ENCODE results near the gene CEP104. TPM values are rescaled to one million over a fixed set of nuclear protein-coding genes. Genes with fewer than 3 reads are reported as not detected.

CEP104 gene
- total and polyA plus RNA-seq, 10 of the 15 experiments (the other 5 are each of a cell fraction or from before 2014, with no cell fraction given), result 7.2 to 34.8 (median 19.3) TPM

GRCh38 chr1:3788756-3789420, 68.1 kb downstream of the CEP104 start:
- TF ChIP-seq RBBP5 (conservative IDR thresholded peaks at IDR 0.05) (no peak), HCFC1 (IDR thresholded peaks at IDR 0.05; ENCODE audit: low read length) (no peak), E4F1 (IDR thresholded peaks at IDR 0.05; ENCODE audit: borderline replicate concordance, partially characterized antibody) (no peak), KDM1A (IDR thresholded peaks at IDR 0.05; ENCODE audit: borderline replicate concordance) (no peak), ZBED1 (IDR thresholded peaks at IDR 0.05; ENCODE audit: borderline replicate concordance) (no peak), TCF3 (IDR thresholded peaks at IDR 0.05; ENCODE audit: borderline replicate concordance, insufficient read depth, low read depth, low read length) (no peak), ATF2 (IDR thresholded peaks at IDR 0.05; ENCODE audit: low read length) (no peak), HDGF (IDR thresholded peaks at IDR 0.05) (no peak), NR2C1 (IDR thresholded peaks at IDR 0.05) (no peak)
- 91% methylated on average over 15 of the region's 16 CpGs for WGBS (ENCODE audit: insufficient coverage, insufficient replicate concordance, low lambda C conversion rate, missing lambda C conversion rate)
- no peak overlapping the region for H2AFZ ChIP-seq (ENCODE audit: control insufficient read depth, low read depth, low read length)
- H4K20me1 ChIP-seq (ENCODE audit: control insufficient read depth, insufficient read depth), result peaks cover 5% of the 10 kb centered on the region; the same call in 1 of the 2 replicates
- H3K4me2 ChIP-seq (ENCODE audit: control insufficient read depth, insufficient read depth), result no peak overlapping the region
- intact Hi-C loops (cut with micrococcal nuclease; ENCODE audit: unreplicated experiment), result no loop called here
- DNase-seq (ENCODE audit: low read depth, low spot score) (no peak), FAIRE-seq (no peak), ATAC-seq (no peak)
- ChIA-PET POLR2A (interaction anchor here (0.5 kb wide), 1 partner anchor 44 kb away, joined by 4 read pairs; no protein-coding TSS in a partner anchor), CTCF (no interaction called here), RAD21 (ENCODE audit: unreplicated experiment) (no interaction called here), SMC1A (ENCODE audit: uncharacterized antibody, unreplicated experiment) (no interaction called here)
- H3K79me2 ChIP-seq (ENCODE audit: control insufficient read depth, insufficient read depth, low read length), result peaks cover 21% of the 10 kb centered on the region
- in situ Hi-C loops (cut with MboI), result no loop called here
- H3K36me3 ChIP-seq (ENCODE audit: control insufficient read depth in 2 of 2, insufficient read depth in 2 of 2, low read length in 1 of 2), result peaks cover 19 to 20% of the 10 kb centered on the region in 2 experiments
- no peak overlapping the region for H3K4me3 ChIP-seq
- H3K27me3 ChIP-seq (replicated peaks in 1 of 2; ENCODE audit: control insufficient read depth in 2 of 2, insufficient read depth in 2 of 2, low read length in 1 of 2), result no peaks in the 10 kb centered on the region
- no peaks in the 10 kb centered on the region for H3K9me3 ChIP-seq (replicated peaks; ENCODE audit: control insufficient read depth, insufficient read depth, low read length)
- no peak overlapping the region for H3K27ac ChIP-seq (ENCODE audit: control insufficient read depth, insufficient read depth)
- H3K9ac ChIP-seq (ENCODE audit: control insufficient read depth, insufficient read depth, low read length), result no peak overlapping the region
- BruUV-seq (replicated peaks), result no TSS peak
- peaks cover 22% of the 10 kb centered on the region for H3K4me1 ChIP-seq (ENCODE audit: control insufficient read depth, insufficient read depth, low read length)
